OCI-LY7 (cell line): ENCODE measurements around the gene EIF4E3. TPM values are rescaled to one million over a fixed set of nuclear protein-coding genes. Genes with fewer than 3 reads are reported as not detected.

Experiments
- BruUV-seq: library from RNA; stranded (reverse); fragments of 400-500 nt; replicated peaks from 2 replicates; lab custom pipeline; 2021; lab: Mats Ljungman, UMichigan
- CTCF ChIA-PET: fragments of 300-600 bp; sonication (Branson Sonifier 250); formaldehyde crosslinking; loops from one replicate; lab custom pipeline; 2022; ENCODE audit warnings: antibody characterized with exemption; ENCODE audit not compliant: unreplicated experiment; lab: Charles Lee
- POLR2A ChIA-PET: fragments of 300-600 bp; sonication (Branson Sonifier 250); formaldehyde crosslinking; loops from one replicate; lab custom pipeline; 2022; ENCODE audit warnings: antibody characterized with exemption; lab: Charles Lee
- DNase-seq: peaks from one replicate; pipeline ENCODE4 v3.0.0-alpha.2; 2015; ENCODE audit warnings: low spot score
- H2AFZ ChIP-seq: fragments of 200-600 bp; sonication (generic), shearing (Covaris generic); 2 replicates; pipeline ENCODE4 v1.6.1; 2014; ENCODE audit warnings: mild to moderate bottlenecking, antibody characterized with exemption, low read length, moderate library complexity
- H3K27ac ChIP-seq: fragments of 200-600 bp; sonication (generic); 2 replicates; pipeline ENCODE4 v1.5.1; 2014; ENCODE audit warnings: mixed run types, low read depth, mild to moderate bottlenecking, moderate library complexity, low read length, inconsistent platforms; ENCODE audit not compliant: poor library complexity, severe bottlenecking
- H3K36me3 ChIP-seq: fragments of 200-600 bp; sonication (generic); 2 replicates; pipeline ENCODE4 v1.6.1; 2014; ENCODE audit warnings: mild to moderate bottlenecking, antibody characterized with exemption, low read length, moderate library complexity, mixed read lengths; ENCODE audit not compliant: insufficient read depth
- H3K4me1 ChIP-seq: fragments of 200-600 bp; sonication (generic); 2 replicates; pipeline ENCODE4 v1.5.1; 2014; ENCODE audit warnings: mild to moderate bottlenecking, low read length; ENCODE audit not compliant: insufficient read depth, poor library complexity, severe bottlenecking
- H3K4me2 ChIP-seq: fragments of 200-600 bp; sonication (generic); 2 replicates; pipeline ENCODE4 v1.6.1; 2014; ENCODE audit warnings: mild to moderate bottlenecking, low read length
- H3K4me3 ChIP-seq: fragments of 200-600 bp; sonication (generic); 2 replicates; pipeline ENCODE4 v1.5.1; 2014; ENCODE audit warnings: mild to moderate bottlenecking, low read depth, low read length; ENCODE audit not compliant: poor library complexity, severe bottlenecking
- H3K79me2 ChIP-seq: fragments of 200-600 bp; sonication (generic); 2 replicates; pipeline ENCODE4 v1.6.1; 2016; ENCODE audit warnings: low read depth, mild to moderate bottlenecking, low read length, moderate library complexity, mixed read lengths; ENCODE audit not compliant: insufficient read depth
- H3K9me2 ChIP-seq: fragments of 200-600 bp; sonication (generic); 2 replicates; pipeline ENCODE4 v1.6.1; 2016; ENCODE audit warnings: mild to moderate bottlenecking, low read length, mixed read lengths; ENCODE audit not compliant: insufficient read depth
- H3K9me3 ChIP-seq: fragments of 200-600 bp; sonication (generic); 2 replicates; pipeline ENCODE4 v1.6.1; 2014; ENCODE audit warnings: mild to moderate bottlenecking, mixed run types, low read length, mixed read lengths
- H4K20me1 ChIP-seq: fragments of 200-600 bp; sonication (generic); 2 replicates; pipeline ENCODE4 v1.6.1; 2014; ENCODE audit warnings: mild to moderate bottlenecking, antibody characterized with exemption, low read length, moderate library complexity, mixed read lengths; ENCODE audit not compliant: insufficient read depth
- EZH2phosphoT487 ChIP-seq: fragments of 200-600 bp; sonication (generic); IDR thresholded peaks from 2 replicates; pipeline ENCODE4 v1.6.1; 2018; ENCODE audit warnings: low read depth, borderline replicate concordance, mild to moderate bottlenecking, mixed run types, antibody characterized with exemption, low read length, moderate library complexity, mixed read lengths
- intact Hi-C: fragments of 100-400 bp; cut with micrococcal nuclease; formaldehyde crosslinking; loops from one replicate; pipeline ENCODE4 v1.10.0; 2022; ENCODE audit not compliant: unreplicated experiment
- total RNA-seq, 2 experiments: library from RNA; depleted of rRNA in 1 of 2; stranded (reverse); fragments of >200 nt in 1 of 2; shearing (Covaris generic) in 1 of 2; gene quantifications; 2 replicates each; pipeline ENCODE4 v1.2.3, GENCODE V29; 2014 to 2022
- TF ChIP-seq, protein P1 (sequence below): fragments of 200-600 bp; sonication (generic); conservative IDR thresholded peaks from 2 replicates; pipeline ENCODE4 v1.5.1; 2014; ENCODE audit warnings: mild to moderate bottlenecking, antibody characterized with exemption, low read length, moderate library complexity, mixed read lengths

Gene EIF4E3
- total RNA-seq, 2 experiments from 2014 or later = not detected

DNA sequence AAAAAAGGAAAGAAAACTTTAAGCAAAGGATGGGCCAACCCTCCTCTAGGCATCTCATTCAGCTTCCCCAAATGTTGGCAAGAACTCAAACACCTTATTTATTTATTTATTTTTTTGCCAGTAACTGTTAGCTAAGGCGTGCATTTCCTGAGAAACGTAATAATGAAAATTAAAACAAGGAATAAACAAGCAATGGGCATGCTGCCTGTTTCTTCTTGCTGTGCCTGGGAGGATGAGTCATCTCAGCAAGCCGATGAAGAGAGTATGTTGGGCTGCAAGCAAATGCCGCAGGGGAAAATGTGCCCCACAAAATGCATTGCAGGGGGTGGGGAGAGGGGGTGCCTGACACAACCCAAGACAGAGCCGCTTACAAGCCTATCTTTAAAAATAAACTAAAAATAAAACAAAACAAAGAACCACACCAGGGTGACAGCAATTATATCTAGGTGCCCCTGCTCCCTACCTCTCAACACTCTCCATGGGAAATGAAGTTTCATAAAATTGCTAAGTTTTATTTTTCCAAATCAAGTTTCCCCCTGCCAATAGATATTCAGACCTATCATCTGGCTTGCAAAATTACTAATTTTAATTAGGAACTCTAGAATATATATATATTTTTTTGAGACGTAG lies 40.3 kb downstream of the EIF4E3 start:
- intact Hi-C loops = no loop called here
- no peak for TF ChIP-seq EZH2phosphoT487
- TF ChIP-seq, protein P1, sequence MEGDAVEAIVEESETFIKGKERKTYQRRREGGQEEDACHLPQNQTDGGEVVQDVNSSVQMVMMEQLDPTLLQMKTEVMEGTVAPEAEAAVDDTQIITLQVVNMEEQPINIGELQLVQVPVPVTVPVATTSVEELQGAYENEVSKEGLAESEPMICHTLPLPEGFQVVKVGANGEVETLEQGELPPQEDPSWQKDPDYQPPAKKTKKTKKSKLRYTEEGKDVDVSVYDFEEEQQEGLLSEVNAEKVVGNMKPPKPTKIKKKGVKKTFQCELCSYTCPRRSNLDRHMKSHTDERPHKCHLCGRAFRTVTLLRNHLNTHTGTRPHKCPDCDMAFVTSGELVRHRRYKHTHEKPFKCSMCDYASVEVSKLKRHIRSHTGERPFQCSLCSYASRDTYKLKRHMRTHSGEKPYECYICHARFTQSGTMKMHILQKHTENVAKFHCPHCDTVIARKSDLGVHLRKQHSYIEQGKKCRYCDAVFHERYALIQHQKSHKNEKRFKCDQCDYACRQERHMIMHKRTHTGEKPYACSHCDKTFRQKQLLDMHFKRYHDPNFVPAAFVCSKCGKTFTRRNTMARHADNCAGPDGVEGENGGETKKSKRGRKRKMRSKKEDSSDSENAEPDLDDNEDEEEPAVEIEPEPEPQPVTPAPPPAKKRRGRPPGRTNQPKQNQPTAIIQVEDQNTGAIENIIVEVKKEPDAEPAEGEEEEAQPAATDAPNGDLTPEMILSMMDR = no peak
- Histone ChIP-seq H3K4me2 (no peak overlapping the region), H3K4me1 (no peaks in the 10 kb centered on the region), H3K79me2 (no peaks in the 10 kb centered on the region), H3K9me2 (no peaks in the 10 kb centered on the region), H3K4me3 (no peak overlapping the region), H3K9me3 (no peaks in the 10 kb centered on the region), H3K27ac (no peak overlapping the region), H2AFZ (no peak overlapping the region), H3K36me3 (no peaks in the 10 kb centered on the region), H4K20me1 (no peaks in the 10 kb centered on the region)
- CTCF ChIA-PET = no interaction called here
- DNase-seq = no peak
- BruUV-seq = no TSS peak
- POLR2A ChIA-PET = no interaction called here

DNA sequence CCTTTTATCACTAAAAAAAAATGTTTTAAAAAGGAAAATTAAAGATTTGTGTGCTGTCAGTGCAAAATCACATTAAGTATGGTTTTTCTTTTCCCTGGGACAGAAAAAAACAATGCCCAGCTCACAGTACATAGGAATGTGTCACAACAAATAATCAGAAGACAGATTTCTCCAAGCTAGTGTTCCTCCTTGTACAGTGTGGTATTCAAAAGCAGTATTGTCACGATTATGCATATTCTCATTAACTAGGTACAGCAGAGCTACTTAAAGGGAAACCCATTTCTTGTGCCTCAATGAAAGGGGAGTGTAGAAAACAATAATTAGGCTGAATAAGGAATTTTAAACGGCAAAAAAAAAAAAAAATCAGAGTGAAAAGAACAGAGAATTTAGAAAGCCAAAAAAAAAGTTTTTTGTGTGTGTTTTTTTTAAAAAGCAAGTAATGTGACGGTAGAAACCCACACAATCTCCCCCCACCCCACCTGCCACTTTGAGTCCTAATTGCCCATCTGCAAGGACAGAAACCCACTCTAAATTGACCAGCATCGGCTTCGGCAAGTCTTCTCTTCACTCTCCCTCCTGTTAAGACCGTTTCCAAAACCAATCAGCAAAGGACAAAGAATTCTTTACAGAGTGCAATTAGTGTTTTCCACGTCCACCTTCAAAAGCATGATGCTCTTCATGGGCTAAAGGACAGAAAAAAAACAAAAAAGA lies 41.0 kb downstream of the EIF4E3 start:
- Histone ChIP-seq H2AFZ (no peak overlapping the region), H3K9me3 (no peaks in the 10 kb centered on the region), H4K20me1 (no peaks in the 10 kb centered on the region), H3K27ac (no peak overlapping the region), H3K4me3 (no peak overlapping the region), H3K79me2 (no peaks in the 10 kb centered on the region), H3K4me1 (no peaks in the 10 kb centered on the region), H3K9me2 (no peaks in the 10 kb centered on the region), H3K36me3 (no peaks in the 10 kb centered on the region), H3K4me2 (no peak overlapping the region)
- DNase-seq = no peak
- POLR2A ChIA-PET = interaction anchor here (0.7 kb wide), 1 partner anchor 23 kb away, joined by 3 read pairs; no protein-coding TSS in a partner anchor
- intact Hi-C loops = no loop called here
- CTCF ChIA-PET = no interaction called here
- no peak for TF ChIP-seq EZH2phosphoT487
- TF ChIP-seq, protein P1 = no peak
- BruUV-seq = no TSS peak

DNA sequence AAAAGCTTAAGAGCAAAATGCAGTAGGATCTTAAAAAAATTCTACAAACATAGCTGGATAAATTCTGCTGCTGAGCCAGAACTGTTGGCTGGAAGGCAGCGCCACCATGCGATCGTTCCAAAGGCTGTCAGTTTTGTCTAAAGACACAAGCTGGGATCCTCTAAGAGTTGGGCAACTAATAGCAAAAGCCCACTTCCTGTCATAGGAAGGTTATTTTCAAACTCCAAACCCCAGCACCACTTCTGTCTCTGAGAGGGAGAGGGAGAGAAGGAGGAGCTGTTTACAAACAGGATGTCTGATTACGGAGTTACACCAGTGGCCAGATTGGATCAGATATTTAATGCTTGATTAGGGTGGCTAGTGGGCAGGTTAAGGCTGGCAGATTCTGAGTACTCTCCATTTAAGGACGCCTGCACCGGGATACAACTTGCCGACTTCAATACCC lies 44.0 kb downstream of the EIF4E3 start:
- Histone ChIP-seq H3K4me2 (no peak overlapping the region), H3K79me2 (no peaks in the 10 kb centered on the region), H3K9me2 (no peaks in the 10 kb centered on the region), H3K36me3 (no peaks in the 10 kb centered on the region), H4K20me1 (no peaks in the 10 kb centered on the region), H3K4me1 (no peaks in the 10 kb centered on the region), H3K9me3 (no peaks in the 10 kb centered on the region), H3K27ac (no peak overlapping the region), H3K4me3 (no peak overlapping the region), H2AFZ (no peak overlapping the region)
- CTCF ChIA-PET = no interaction called here
- POLR2A ChIA-PET = interaction anchor here (0.6 kb wide), 2 partner anchors 1084 to 1198 kb away, joined by 3 to 7 read pairs; no protein-coding TSS in a partner anchor
- TF ChIP-seq, protein P1 = peak; percentile 32; the same call in 1 of the 2 replicates
- TF ChIP-seq EZH2phosphoT487 = no peak
- intact Hi-C loops = no loop called here
- DNase-seq = no peak
- no TSS peak for BruUV-seq
